HUDEP-2 (cell line): ENCODE data around the gene TMEM179.

ENCODE experiments used
- DNase-seq, 76 experiments: peaks; one replicate each; lab custom pipeline; 2025; ENCODE audit not compliant: unreplicated experiment in 76 of 76; lab: John Stamatoyannopoulos, UW

Gene TMEM179

GRCh38 chr14:104600141-104600643 is 4.4 kb downstream of the TMEM179 start:
- DNase-seq, result no peak

GRCh38 chr14:104599446-104599845 is 5.1 kb downstream of the TMEM179 start:
- no peak for DNase-seq

DNA sequence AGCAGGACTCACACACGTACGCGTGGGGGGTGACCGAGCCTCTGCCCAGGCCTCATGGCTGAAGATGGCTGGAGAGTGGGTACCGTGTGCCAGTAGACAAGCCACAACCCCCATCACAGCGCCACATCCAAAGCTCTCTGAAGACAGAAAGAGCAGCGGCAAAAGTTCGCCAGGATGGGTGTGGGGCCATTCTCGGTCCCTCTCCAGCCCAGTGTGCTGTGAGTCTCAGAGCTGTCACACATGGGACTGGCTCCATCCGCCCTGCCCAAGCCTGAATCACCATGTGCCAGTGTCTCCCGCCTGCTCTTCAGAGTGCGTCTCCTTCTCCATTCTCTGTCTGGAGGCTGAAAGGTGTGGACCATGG is 5.7 kb downstream of the TMEM179 start:
- DNase-seq, result no peak

- no peak for DNase-seq
Measured at GRCh38 chr14:104598039-104598909, 6.3 kb downstream of the TMEM179 start.

DNA sequence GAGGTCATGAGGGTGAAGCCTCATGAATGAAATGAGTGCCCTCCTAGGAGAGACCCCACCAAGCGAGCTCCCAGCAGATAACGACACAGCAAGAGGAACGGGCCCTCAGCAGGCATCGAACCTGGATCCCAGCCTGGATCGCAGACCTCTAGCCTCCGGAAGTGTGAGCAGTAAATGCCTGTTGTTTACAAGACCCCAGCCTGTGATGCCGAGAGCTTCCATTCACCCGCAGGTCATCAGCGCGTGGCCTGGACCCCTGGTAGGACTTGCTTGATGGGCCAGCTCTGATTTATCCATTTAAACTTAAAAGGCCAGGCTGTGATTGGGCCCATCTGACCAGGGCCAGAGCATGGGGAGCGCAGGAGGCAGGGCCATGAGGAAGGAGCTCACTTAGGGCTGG is 7.0 kb downstream of the TMEM179 start:
- DNase-seq, result no peak

DNA sequence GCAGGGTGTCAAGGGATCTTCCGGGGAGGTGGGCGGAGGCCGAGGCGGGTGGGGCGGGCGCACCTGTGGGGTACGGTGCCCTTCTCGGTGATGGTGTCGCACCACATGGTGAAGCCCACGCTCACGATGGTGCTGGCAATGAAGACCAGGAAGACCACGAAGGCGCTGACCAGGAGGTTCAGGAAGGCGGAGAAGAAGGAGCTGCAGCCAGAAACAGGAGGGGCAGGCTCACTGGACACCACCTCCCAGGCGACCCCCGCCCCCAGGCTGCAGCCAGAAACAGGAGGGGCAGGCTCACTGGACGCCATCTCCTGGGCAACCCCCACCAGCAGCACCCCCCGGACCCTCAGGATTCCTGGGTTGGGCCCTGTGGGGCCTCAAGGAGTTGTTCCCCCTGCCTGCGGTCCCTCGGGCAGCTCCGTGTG is 7.6 kb downstream of the TMEM179 start:
- no peak for DNase-seq

DNA sequence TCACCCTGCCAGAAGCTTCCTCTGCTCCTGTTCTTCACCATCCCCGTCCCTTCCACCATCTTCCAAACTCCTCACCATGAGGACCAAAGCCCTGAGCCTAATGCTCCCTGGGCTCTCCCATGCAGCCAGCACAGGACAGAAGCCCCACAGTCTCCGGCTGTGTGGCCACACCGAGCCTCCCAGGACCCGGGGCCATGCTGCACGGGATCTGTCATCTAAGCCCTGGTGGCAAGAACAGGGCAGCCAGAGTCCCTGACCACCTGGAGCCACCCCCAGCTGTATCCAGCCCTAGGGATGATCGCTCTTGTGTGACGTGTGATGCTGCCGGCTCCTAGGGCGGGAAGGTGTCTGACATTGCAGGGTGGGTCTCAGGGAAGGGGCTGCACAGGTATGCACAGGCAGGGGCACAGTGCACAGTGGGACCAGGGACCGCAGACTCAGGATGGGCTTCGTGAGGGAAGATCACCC is 8.1 kb downstream of the TMEM179 start:
- DNase-seq, result no peak

DNA sequence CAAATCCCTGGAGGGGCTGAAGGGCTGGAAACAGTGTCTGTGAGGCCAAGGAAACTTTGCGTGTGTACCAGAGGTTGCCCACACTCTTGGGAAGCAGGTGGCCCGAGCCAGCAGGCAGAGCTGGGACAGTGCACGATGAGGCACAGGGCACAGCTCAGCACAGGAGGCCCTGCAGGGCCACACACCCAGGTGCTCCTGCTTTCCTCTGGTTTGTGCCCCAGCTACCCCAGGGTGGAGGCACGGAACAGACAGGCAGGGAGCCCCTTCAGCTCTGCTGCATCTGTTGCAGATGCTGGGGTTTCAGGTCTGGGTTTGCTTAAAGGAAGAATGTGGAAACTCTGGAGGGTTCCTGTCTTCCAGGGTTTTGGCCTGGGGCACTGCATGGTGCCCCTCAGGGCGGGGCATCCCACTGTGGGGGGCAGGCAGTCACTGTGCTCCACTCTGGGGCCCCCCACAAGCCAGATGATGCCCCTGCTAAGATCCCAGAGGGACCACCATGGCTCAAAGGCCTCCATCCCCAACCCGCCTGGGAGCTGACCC is 8.6 kb downstream of the TMEM179 start:
- no peak for DNase-seq

DNA sequence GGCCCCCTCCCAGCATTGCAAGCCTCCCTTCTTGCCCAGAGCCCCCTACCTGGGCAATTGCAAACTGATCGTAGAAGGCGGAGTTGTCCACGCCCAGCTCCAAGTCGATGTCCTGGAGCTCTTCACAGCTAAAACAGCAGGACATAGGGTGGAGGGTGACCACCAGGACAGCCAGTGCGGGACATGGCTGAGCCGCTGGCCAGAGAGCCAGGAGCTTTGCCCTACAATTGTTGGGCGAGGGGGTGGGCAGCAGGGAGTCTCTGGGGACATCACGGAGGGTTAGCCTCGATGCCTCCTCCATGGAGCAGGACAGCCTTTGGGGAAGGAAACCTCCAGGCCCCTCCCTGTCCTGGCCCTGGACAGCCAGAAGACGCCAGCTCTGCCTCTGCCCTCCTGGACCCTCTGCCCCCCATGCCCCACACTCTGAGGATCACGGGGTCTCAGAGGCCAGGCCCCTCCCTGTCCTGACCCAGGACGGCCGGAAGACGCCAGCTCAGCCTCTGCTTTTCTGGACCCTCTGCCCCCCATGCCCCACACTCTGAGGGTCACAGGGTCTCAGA is 9.4 kb downstream of the TMEM179 start:
- no peak for DNase-seq

- DNase-seq, result no peak
Measured at GRCh38 chr14:104594310-104595046, 10.1 kb downstream of the TMEM179 start.

- no peak for DNase-seq
Measured at GRCh38 chr14:104593710-104594136, 10.8 kb downstream of the TMEM179 start.

DNA sequence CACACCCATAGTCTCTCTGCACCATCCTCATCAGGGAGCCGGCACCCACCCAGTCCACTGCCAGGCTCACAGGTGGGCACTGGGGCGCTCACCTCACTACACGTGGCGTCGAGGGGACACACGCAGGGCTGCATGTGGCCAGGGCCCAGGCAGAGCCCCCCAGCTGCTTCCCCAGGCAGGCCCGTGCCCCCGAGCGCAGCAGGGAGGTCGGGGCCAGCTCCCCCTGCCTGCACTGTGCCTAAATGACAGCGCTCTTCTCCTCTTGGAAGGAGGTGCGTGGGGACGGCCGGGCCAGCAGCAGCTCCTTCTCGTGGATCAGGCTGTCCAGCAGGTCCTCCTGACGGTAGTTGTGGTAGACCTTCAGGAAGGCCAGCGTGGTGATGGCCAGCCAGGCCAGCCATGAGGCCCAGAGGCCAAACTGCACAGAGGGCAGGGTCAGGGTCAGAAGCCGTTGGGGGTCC is 11.3 kb downstream of the TMEM179 start:
- no peak for DNase-seq

GRCh38 chr14:104592785-104593184 is 11.8 kb downstream of the TMEM179 start:
- DNase-seq, result no peak

GRCh38 chr14:104592292-104592672 is 12.3 kb downstream of the TMEM179 start:
- no peak for DNase-seq

GRCh38 chr14:104591506-104592291 is 12.9 kb downstream of the TMEM179 start:
- no peak for DNase-seq

- DNase-seq, result no peak
Measured at GRCh38 chr14:104591031-104591430, 13.5 kb downstream of the TMEM179 start.

- DNase-seq, result no peak
Measured at GRCh38 chr14:104590240-104590965, 14.2 kb downstream of the TMEM179 start.

DNA sequence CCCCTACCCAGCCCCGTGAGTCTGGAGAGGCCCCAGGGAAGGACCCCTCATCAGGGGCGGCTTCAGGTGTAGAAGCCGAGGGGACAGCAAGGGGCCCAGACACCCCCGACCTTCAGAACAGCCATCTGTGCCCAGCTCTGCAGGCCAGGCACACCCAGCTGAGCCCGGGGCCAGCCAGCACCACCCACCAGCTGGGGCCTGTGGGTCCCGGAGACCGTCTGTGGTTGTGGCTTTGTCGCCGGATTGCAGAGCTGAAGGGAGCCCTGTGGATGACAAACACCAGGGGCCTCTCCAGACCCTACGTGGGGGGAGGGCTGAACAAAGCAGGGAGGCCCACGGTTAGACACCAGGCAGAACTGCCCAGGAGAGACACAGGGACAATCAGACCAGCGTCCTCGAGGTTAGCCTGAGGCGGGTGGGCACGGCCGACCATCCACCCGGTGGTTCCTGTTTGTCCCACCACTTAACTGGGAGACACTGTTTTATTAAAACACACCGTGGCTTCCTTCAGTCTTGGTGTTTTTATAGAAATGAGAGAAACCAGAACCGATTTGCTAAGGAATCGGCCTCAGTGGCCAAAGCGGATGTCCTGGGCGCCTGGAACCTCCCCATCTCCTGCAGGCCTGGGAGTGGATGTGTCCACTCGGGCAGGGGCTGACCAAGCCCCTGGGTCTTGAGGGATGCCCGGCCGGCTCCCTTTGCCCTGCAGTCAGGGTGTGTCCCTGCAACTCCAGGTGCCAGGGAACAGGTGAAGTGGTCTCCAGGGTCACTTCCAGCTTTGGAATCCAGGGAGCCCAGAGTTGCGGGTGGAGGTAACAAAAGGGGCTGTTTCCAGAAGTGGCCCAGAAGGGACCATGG is 15.0 kb downstream of the TMEM179 start:
- no peak for DNase-seq
